Right forelimb (tissue), 1 donor: ENCODE data around the gene PEAR1.

Experiments
- DNase-seq: peaks from one replicate; pipeline ENCODE4 v3.0.0-alpha.2; 2018

The PEAR1 gene, protein sequence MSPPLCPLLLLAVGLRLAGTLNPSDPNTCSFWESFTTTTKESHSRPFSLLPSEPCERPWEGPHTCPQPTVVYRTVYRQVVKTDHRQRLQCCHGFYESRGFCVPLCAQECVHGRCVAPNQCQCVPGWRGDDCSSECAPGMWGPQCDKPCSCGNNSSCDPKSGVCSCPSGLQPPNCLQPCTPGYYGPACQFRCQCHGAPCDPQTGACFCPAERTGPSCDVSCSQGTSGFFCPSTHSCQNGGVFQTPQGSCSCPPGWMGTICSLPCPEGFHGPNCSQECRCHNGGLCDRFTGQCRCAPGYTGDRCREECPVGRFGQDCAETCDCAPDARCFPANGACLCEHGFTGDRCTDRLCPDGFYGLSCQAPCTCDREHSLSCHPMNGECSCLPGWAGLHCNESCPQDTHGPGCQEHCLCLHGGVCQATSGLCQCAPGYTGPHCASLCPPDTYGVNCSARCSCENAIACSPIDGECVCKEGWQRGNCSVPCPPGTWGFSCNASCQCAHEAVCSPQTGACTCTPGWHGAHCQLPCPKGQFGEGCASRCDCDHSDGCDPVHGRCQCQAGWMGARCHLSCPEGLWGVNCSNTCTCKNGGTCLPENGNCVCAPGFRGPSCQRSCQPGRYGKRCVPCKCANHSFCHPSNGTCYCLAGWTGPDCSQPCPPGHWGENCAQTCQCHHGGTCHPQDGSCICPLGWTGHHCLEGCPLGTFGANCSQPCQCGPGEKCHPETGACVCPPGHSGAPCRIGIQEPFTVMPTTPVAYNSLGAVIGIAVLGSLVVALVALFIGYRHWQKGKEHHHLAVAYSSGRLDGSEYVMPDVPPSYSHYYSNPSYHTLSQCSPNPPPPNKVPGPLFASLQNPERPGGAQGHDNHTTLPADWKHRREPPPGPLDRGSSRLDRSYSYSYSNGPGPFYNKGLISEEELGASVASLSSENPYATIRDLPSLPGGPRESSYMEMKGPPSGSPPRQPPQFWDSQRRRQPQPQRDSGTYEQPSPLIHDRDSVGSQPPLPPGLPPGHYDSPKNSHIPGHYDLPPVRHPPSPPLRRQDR

DNA sequence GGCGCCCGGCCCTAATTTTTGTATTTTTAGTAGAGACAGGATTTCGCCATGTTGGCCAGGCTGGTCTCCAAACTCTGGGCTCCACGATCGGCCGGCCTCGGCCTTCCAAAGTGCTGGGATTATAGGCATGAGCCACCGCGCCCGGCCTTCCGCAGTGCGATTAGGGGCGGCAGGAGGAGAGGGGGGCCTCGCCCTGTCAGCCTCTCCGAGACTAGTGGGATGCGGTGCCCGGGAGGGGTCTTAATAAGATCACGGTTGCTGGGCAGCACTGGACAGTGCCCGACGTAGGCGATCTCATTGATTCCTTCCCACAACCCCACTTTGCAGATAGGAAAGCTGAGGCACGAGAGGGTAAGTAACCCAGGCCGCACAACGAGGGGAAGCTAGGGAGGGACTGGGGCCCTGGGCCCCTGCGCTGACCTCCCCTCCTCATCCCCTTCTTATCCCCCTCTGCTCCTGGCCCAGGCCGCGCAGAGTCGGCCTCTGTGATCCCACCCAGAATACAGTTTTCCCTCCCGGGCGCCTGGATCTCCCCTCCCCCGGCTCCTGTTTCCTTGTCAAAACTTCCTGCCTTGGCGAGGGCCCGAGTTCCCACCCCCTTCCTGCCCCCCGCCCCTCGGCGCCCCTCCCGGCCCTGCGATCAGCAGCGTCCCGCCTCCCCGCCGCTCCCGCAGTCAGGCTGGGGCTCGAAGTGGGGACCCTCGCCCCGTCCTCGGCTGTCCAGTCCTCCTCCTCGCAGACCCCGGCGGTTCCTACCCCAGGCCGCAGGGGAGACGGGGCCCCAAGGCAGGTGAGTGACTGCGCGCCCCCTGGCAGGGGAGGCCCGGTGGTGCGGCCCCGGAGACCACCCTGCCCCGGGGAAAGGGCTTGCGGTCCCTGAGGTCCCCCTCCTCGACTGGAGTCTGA is at the start of gene PEAR1:
Gene PEAR1 (plus strand): TSS at position 671 of the 906 bp plus-strand sequence. CDS start 10,209 bp downstream, outside the sequence.
- DNase-seq, result peak; percentile 85

DNA sequence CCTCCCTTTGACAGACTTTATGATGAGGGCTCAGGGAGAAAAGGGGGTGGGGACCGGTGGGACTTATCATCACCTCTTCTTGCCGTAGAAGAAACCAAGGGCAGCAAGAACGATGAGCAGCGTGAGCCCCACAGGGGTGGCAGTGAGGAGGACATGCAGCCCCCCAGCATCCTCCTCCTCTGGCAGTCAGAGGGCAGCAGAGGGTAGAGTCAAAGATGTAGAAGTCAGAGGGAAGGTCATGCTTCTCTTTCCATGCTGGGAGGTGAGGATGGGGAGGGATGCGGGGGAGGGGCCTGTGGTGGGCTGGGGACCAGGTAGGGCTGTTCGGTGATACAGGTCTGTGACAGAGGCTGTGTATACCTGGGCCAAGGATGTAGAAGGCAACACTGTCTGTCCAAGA is 49.4 kb upstream of the PEAR1 start:
- no peak for DNase-seq

DNA sequence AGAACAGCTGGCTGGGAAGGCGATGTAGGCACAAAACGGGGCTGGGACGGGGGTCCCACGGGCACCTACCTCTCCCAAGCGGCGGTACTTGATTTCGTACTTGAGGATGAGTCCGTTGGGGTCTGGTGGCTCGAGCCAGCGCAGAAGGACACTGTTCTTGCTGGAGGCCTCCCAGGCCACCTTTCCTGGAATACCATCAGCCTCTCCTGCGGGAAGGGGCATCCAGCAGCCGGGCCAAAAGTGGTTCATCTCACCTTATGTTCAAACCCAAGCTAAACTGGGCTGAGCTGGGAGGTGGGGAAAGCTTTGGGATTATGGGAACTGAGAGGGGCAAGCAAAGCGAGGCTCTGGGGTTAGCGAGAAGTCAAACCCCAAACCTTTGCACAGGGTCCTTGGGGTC is 48.9 kb upstream of the PEAR1 start:
- peak; percentile 12 for DNase-seq

DNA sequence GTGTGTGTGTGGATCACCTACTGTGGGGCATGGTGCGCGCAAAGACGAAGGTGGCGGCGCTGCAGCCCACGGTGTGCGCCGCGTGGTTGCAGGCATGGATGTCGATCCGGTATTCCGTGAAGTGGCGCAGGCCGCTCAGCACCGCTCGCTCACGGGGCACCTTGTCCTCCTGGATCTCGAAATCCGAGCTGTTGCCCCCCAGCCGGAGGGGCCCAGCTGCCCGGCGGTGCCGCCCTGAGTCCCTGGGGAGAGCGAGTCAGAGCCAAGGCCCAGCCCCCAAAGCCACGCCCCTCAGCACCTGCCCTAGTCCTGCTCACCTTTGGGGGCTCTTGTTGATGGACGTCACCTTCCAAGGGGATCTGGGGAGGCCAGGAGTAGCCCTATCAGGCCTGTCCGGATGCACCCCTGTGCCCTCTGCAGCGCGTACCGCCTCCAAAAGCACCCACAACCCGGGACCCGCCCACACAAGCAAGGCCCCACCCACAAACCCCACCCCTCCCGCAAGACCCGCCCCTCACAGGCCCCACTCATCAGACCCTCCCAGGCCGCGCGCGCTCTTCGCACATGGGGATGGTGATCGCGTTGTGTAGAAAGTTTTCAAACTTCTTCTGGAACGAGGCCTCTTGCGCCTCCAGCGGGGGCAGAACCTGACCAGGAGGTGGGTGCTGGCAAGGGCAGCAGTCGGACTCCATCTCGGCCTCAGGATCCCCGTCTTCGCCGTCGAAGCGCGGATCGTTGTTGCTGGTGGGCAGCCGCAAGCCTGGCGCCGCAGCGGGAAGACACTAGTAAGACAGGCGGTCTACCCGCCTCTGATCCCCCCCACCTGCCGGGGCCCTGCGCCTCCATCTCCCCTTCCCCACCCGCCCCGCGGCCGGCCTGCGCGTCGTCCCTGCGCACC is 48.2 kb upstream of the PEAR1 start:
- DNase-seq, result no peak

DNA sequence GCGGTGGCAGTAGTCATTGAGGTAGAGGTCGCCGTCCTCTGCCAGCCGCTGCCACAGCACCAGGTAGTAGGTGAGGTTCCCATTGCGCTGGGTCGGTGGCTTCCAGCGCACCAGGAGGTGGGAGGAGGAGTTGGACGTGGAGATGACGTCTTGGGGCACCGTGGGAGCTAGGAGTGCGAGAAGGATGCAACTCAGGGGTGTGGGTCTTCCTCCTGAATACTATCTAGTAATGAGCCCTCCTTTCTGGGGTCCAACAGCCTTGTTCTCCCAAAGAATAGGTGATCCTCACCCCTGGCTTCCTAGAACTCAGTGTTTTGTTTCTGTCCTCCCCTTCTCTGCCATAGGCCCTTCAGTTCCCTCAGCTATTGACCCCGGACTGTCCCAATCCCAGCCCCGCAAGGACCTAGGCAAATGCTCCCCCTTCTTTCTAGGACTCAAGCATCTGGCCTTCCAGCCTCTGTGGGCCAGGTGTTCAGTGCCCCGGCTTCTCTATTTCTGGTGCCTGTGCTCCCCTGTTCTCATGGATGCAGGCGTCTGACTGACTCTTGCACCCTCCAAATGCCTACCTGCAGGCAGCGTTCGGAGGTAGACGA is 47.5 kb upstream of the PEAR1 start:
- DNase-seq, result no peak

DNA sequence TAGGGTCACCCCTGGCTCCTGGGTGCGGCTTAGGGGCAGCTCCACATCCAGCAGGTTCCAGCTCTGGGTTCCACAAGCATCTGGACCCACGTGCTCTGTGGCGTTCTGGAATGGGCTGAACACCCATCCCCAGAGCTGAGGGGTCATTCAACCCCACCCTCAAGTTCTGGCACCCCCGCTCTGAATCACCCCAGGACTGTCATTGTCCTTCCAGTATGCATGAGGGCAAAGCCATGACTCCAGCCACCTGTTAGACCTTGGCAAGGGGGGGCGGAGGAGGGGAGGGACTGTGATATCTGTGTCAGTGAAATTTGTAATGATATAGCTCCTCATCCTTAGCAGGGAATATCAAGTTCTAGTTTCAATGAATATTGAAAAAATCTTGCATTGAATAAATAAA is 46.9 kb upstream of the PEAR1 start:
- DNase-seq, result no peak

DNA sequence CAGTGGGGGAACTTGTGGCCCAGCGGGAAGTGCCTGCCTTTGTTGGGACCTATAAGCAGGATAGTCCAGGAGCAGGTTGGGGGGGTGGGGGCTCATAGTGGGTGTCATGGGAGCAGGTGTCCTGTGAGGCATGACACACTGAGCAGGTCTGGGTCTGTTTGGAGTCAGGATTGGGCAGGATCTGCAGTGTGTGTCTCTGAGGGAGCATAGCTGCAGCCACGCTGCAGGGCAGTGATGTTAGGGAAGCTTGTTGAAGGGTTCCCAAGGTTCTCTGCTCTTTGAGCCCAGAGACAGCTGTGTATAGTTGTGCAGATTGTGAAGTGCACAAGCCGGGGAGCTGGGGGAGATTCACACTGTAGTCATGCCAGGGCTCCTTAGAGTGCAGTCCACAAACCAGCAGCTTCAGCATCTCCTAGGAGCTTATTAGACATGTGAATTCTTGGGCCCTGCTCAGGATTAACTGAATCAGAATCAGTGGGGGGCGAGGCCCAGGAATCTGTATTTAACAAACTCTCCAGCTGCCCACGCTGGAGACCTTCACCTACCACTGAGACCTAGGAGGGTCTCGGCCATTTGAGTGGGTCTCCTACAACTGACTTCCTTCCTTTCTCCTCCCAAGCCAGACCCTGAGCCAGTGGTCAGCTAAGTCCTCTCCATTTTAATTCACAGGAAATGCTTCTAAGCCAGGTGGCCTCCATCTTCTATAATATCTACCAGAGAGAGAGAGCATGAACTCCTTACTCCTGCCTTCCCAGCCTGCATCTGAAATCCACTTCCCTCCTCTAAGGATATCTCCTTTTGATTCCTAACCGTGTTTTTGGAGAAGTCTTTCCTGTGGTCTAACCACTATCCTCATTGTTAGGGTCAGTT is 45.7 kb upstream of the PEAR1 start:
- no peak for DNase-seq

DNA sequence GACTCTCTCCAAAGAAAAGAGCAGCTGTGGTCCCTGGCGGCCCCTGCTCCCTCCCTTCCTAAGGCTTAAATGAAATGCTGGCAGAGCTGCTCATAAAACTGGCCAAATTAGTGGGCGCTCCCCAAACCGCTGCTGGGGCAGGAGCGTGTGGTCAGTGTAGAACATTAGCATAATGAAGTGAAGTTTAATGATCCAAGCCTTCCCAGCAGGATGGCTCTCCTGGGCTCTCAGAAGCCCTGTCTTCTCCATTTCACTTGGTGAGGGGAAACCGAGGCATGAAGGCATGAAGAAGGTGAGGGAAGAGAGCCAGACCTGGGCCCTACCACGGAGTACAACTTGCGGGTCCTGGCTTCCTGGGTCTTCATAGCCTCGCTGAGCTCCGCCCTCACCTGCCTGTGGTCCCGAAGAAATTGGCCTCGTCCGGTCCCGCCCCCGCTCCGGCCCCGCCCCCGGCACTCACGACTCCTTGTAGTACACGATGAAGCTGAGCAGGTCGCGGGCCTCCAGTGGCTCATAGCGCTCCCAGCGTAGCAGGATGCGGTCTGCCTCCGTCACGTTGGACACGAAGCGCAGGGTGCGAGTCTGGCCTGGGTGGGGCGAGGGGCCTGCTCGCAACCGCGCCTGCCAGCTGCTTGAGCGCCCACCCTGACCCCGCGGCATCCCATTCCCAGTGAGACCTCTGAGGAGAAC is 44.9 kb upstream of the PEAR1 start:
- DNase-seq, result no peak

DNA sequence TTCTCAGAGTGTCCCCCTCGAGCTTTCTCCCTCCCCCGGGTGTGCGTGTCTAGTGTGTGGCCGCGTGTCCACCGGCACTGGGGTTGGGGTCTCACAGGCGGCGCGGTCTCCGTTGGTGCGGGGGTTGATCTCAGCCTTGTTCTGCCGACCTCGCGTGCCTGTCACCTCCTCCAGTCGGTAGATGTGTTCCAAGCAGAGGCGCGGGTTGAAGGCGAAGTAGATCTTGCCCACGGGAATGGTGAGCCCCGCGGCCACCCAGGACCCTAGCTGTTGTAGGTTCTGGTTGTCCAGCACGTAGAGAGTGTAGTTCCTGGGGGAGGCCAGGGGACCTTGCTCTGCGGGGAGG is 44.4 kb upstream of the PEAR1 start:
- no peak for DNase-seq

DNA sequence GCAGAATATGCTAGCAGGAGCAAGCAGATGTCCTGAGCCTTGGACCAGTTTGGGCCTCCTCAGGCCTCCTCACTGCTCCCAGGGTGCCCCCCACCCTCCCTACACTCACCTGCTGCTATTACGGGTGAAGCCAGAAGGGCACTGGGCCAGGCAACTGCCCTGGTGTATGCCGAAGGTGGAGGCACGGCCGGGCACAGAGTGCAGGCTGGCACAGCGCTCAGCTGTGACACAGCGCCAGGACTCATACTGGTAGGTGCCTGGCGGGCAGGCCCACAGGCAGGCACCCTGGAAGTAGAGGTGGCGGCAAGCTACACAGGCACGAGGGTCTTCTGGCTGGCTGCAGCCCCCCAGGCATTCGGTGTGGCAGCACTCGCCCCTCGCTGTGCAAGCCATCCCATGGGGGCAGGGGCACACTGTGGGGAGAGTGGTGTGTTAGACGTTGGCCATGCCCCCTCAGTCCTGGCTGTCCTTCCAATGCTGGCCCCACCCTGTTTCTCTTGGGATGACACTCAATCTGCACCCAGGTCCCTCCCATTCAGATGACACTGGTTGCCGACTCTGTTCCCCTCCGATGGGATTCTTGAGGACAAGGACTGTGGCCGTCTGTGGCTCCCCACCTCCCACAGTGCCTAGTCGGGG is 41.6 kb upstream of the PEAR1 start:
- no peak for DNase-seq

DNA sequence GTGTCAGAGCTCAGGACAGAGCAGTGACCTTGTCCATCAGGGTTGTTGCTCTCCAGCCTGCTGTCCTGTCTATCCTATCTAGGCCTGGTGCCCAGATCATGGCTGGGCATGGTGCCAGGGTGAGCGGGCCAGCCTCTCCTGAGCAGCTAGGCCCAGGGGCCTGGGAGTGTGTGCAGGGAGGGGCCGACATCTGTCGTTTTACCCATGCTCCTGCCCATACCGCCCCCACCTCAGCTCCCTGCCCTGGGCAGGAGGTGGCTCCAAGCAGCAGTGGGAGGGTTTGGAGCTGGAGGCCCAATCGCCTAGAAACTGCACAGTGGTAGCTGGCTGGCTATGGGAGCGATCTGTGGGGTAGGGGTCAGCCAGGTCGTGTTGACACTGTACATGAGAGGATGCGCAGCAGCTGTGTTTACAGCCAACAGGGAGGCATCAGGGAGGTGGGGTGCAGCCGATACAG is 41.1 kb upstream of the PEAR1 start:
- peak; percentile 64 for DNase-seq

DNA sequence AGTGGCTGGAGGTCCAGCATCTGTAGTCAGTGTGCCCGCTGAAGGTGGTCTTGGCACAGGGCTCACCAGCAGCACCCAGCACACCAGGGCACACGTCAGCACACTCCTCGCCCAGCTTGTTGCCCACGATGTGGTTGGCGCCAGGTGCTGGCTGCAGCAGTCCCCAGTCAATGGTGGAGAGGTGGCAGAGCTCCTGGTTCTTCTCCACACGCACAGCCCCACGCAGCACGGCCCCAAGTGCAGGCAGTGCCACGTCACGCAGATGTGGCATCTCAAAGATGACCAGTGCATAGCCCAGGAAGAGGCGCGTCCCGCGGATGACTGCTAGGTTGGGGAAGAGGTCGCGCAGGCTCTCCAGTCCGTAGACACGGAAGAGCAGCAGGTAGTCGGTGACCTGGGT is 39.8 kb upstream of the PEAR1 start:
- DNase-seq, result no peak

DNA sequence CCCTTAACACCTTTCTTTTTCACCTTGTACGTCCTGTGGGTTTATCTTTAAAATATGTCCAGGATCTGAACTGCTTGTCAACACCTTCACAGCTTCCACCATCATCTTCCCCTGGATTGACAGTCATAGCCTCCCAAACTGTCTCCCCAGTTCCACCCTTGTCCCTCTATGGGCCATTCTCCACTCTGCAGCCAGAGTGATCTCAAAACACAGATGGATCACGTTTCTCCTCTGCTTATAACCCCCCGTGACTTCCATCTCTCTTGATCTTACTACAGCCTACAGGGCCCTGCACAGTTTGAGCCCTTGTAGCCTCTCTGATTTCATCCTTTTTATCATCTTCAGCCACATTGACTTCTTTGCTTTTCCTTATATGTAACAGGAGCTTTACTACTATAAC is 38.9 kb upstream of the PEAR1 start:
- no peak for DNase-seq

DNA sequence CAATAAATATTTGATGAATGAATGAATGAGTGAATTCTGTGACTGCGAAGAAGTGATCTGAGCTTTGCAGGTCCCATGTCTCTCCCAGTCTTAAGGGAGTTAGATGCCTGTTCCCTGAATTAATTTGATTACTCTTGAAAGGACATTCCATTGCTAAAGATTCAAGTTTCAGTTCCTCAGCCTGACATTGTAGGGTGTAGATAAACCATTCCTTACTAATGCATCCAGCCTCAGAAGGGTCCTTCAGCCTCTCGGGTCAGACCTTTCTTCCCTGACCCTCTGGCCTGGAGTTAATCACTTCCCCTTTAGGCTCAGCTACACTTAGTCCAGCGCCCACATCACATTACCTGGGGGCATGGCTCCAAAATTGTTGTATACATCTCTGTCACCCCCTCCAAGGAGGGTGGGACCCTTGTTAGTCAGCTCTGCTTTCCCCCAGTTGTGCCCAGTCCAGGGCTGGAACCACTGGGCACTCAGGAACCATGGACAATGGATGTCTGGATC is 37.2 kb upstream of the PEAR1 start:
- DNase-seq, result no peak

DNA sequence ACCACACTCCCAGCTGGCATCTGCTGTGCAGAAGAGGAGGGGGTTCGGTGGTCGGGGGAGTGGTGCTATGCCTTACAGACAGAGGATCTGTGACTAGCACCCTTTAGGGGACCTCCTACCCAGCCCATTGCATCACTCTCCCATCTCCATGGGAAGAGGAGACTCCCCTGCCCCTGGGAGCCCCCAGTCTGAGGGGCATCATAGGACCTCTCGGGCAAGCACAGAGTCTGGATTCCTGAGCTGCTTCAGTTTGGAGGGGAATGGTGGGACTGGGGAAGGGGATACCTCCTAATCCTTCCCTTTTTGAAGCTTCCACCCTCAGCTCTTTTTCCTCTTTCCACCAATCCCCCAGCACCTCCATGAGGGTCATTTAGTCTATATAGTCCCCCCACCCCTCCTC is 36.0 kb upstream of the PEAR1 start:
- DNase-seq, result no peak

DNA sequence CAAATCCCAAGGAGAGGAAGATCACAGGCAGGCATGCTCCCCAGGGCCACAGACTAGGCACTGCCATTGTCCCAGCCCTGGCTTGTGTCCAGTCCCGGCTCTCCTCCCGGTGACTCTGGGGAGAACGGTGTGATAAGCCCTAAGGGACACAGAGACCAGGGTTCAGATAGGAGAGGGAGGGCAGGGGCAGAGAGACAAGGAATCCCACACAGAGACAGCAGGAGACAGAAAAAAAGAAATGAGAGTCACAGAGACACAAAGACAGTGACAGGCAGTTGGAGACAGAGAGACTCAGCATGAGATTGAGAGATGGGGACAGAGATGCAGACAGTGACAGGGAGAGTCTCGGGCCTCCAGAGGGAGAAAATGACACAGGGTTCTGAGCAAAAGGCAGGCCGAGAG is 35.0 kb upstream of the PEAR1 start:
- DNase-seq, result no peak

DNA sequence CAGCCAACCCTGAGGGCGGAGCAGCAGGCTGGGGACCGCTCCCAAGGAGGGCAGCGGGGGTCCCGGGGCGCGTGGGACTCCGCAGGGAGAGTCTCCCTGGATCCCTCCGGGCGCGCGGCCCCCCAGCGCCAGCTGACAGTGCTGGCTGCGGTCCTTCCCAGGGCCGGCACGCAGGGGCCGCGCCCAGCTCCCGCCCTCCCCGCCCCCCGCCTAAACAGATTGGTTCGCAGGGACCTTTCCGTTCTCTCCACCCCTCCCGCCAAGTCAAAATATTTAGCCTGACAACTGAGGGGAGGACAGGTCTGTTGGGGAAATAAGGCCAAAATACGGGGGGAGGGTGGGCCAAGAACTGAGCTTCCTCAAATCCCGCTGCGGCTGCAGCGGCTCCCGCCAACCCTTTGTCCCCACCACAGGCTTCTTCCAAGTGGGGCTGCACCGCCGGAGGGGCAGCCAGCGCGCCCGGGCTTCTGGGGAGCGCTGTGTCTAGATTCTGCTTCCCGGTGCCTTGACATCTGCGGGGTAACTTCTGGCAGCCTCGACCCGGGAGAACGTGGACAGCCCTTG is 34.5 kb upstream of the PEAR1 start, which contains the start of gene INSRR:
Gene INSRR (minus strand): TSS at position 159 of the 564 bp plus-strand sequence. CDS start 496 bp downstream, outside the sequence.
- no peak for DNase-seq

DNA sequence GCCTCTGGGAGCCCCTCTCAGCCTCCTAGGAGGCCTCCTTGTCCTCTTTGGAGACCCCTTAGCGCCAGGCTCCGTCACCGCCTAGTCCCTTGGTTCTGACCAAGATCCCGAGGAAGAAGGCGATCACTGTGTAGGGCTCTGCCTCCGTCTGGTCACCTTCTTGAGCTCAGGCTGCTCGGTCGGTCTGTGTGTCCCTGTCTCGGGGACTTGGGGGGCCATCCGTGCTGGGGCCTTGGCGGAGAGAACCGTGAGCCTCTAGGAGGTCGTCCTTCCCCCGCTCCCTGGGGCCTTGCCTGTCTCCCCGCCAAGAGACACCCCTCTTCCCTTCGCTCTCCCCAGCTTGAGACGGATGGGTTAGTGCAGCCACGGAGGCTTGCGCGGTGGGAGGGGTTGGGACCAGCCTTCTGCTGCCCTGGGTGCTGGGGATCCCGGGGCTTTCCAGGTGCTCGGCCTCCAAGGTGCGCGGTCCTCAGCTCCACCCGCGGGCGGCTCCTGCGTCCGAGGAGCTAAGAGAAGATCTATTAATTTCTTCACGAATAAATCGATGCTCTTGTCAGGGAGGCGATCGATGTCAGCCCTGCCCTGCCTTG is 33.9 kb upstream of the PEAR1 start:
- no peak for DNase-seq
